Neutrophil (primary cell): ENCODE results near the gene HSD17B12.

Source experiments
- H3K27ac ChIP-seq: fragments of 200-600 bp; sonication (generic); 2 replicates; pipeline ENCODE4 v1.5.1; 2016; ENCODE audit warnings: mild to moderate bottlenecking, moderate library complexity
- H3K27me3 ChIP-seq: fragments of 200-600 bp; sonication (generic); 2 replicates; pipeline ENCODE4 v1.6.0; 2016; ENCODE audit warnings: mild to moderate bottlenecking
- H3K36me3 ChIP-seq: fragments of 200-600 bp; sonication (generic); 2 replicates; pipeline ENCODE4 v1.5.1; 2017
- H3K4me1 ChIP-seq, 2 experiments: fragments of 200-600 bp in 1 of 2; sonication (generic) in 1 of 2; 1 replicate in 1 of 2; 2 replicates in 1 of 2; pipeline versions ENCODE4 v1.5.1 to v1.6.1; 2013 to 2016; ENCODE audit warnings: low read depth in 1 of 2, low read length in 1 of 2, mild to moderate bottlenecking in 1 of 2, moderate library complexity in 1 of 2; ENCODE audit not compliant: control insufficient read depth in 1 of 2, insufficient read depth in 1 of 2
- H3K4me3 ChIP-seq, 2 experiments: fragments of 200-600 bp in 1 of 2; sonication (generic) in 1 of 2; 1 replicate in 1 of 2; 2 replicates in 1 of 2; pipeline ENCODE4 v1.5.1; 2013 to 2016; ENCODE audit warnings: low read depth in 1 of 2, low read length in 1 of 2, mild to moderate bottlenecking in 1 of 2, moderate library complexity in 1 of 2
- H3K9me3 ChIP-seq: fragments of 200-600 bp; sonication (generic); 2 replicates; pipeline ENCODE4 v1.5.1; 2016
- CTCF ChIP-seq: fragments of 200-600 bp; sonication (generic); IDR thresholded peaks from 2 replicates; pipeline ENCODE4 v1.5.1; 2016; ENCODE audit warnings: antibody characterized with exemption

The HSD17B12 gene

GRCh38 chr11:43894546-43894945 lies 214.0 kb downstream of the HSD17B12 start:
- H3K4me3 ChIP-seq = no peak overlapping the region
- H3K4me1 ChIP-seq = no peaks in the 10 kb centered on the region
- no peak for TF ChIP-seq CTCF
- no peak overlapping the region for H3K27ac ChIP-seq
- peaks cover 50% of the 10 kb centered on the region for H3K36me3 ChIP-seq
- H3K27me3 ChIP-seq = no peaks in the 10 kb centered on the region
- no peaks in the 10 kb centered on the region for H3K9me3 ChIP-seq

- TF ChIP-seq CTCF = no peak
- Histone ChIP-seq H3K4me3 (no peak overlapping the region), H3K36me3 (peaks cover 47% of the 10 kb centered on the region), H3K4me1 (no peaks in the 10 kb centered on the region), H3K27me3 (no peaks in the 10 kb centered on the region), H3K9me3 (no peaks in the 10 kb centered on the region), H3K27ac (no peak overlapping the region)
Observed at GRCh38 chr11:43895601-43896000, 215.1 kb downstream of the HSD17B12 start.

- H3K27me3 ChIP-seq = no peaks in the 10 kb centered on the region
- no peak for TF ChIP-seq CTCF
- H3K36me3 ChIP-seq = peaks cover 26% of the 10 kb centered on the region
- H3K4me3 ChIP-seq = no peak overlapping the region
- H3K9me3 ChIP-seq = no peaks in the 10 kb centered on the region
- no peak overlapping the region for H3K27ac ChIP-seq
- H3K4me1 ChIP-seq = no peaks in the 10 kb centered on the region
Observed at GRCh38 chr11:43898574-43898973, 218.0 kb downstream of the HSD17B12 start.

- Histone ChIP-seq H3K4me3 (no peak overlapping the region), H3K36me3 (peaks cover 25% of the 10 kb centered on the region), H3K9me3 (no peaks in the 10 kb centered on the region), H3K4me1 (no peaks in the 10 kb centered on the region), H3K27ac (no peak overlapping the region), H3K27me3 (no peaks in the 10 kb centered on the region)
- TF ChIP-seq CTCF = no peak
Observed at GRCh38 chr11:43899094-43899493, 218.6 kb downstream of the HSD17B12 start.

GRCh38 chr11:43901551-43901950 lies 221.0 kb downstream of the HSD17B12 start:
- Histone ChIP-seq H3K36me3 (peaks cover 25% of the 10 kb centered on the region), H3K4me1 (no peaks in the 10 kb centered on the region)
- TF ChIP-seq CTCF = no peak

GRCh38 chr11:43903078-43903477 lies 222.5 kb downstream of the HSD17B12 start:
- Histone ChIP-seq H3K9me3 (no peaks in the 10 kb centered on the region), H3K4me3 (no peak overlapping the region), H3K36me3 (peaks cover 14% of the 10 kb centered on the region), H3K4me1 (no peaks in the 10 kb centered on the region), H3K27me3 (no peaks in the 10 kb centered on the region), H3K27ac (no peak overlapping the region)
- no peak for TF ChIP-seq CTCF

More at GRCh38 chr11:43901551-43901950, 221.0 kb downstream of the HSD17B12 start:
- no peak overlapping the region for H3K4me3 ChIP-seq
- H3K9me3 ChIP-seq = no peaks in the 10 kb centered on the region
- no peak overlapping the region for H3K27ac ChIP-seq
- no peaks in the 10 kb centered on the region for H3K27me3 ChIP-seq
